GM19238 (cell line): ENCODE data around the gene WNT7B.

Source experiments
- DNase-seq: peaks from one replicate; pipeline ENCODE4 v3.0.0; 2011; ENCODE audit warnings: low spot score; ENCODE audit not compliant: insufficient read length

The WNT7B gene

GRCh38 chr22:45974498-45974897 lies 2.5 kb downstream of the WNT7B start:
- no peak for DNase-seq

- DNase-seq, result no peak
Measured at GRCh38 chr22:45972889-45973253, 4.1 kb downstream of the WNT7B start.

- no peak for DNase-seq
Measured at GRCh38 chr22:45972091-45972888, 4.7 kb downstream of the WNT7B start.

GRCh38 chr22:45971408-45972028 lies 5.4 kb downstream of the WNT7B start:
- DNase-seq, result no peak

GRCh38 chr22:45970705-45971407 lies 6.1 kb downstream of the WNT7B start:
- no peak for DNase-seq

GRCh38 chr22:45969801-45970470 lies 7.0 kb downstream of the WNT7B start:
- DNase-seq, result no peak

- no peak for DNase-seq
Measured at GRCh38 chr22:45969414-45969799, 7.6 kb downstream of the WNT7B start.

GRCh38 chr22:45968751-45969413 lies 8.1 kb downstream of the WNT7B start:
- no peak for DNase-seq

- DNase-seq, result no peak
Measured at GRCh38 chr22:45968003-45968650, 8.8 kb downstream of the WNT7B start.

- DNase-seq, result no peak
Measured at GRCh38 chr22:45966895-45967365, 10.0 kb downstream of the WNT7B start.

- DNase-seq, result no peak
Measured at GRCh38 chr22:45966320-45966894, 10.6 kb downstream of the WNT7B start.

GRCh38 chr22:45965563-45965962 lies 11.4 kb downstream of the WNT7B start:
- DNase-seq, result no peak

GRCh38 chr22:45964926-45965527 lies 11.9 kb downstream of the WNT7B start:
- DNase-seq, result no peak

- DNase-seq, result no peak
Measured at GRCh38 chr22:45964372-45964771, 12.6 kb downstream of the WNT7B start.

GRCh38 chr22:45963821-45964220 lies 13.1 kb downstream of the WNT7B start:
- no peak for DNase-seq

GRCh38 chr22:45962756-45963324 lies 14.1 kb downstream of the WNT7B start:
- DNase-seq, result no peak

- no peak for DNase-seq
Measured at GRCh38 chr22:45962434-45962718, 14.6 kb downstream of the WNT7B start.

- no peak for DNase-seq
Measured at GRCh38 chr22:45961679-45962433, 15.1 kb downstream of the WNT7B start.
